HG03442 (cell line): ENCODE data around the gene EFCAB11.

ENCODE experiments used
- ATAC-seq: cut with Tn5 transposase; IDR thresholded peaks from one replicate; pipeline ENCODE4 v1.9.1; 2021; ENCODE audit warnings: mild to moderate bottlenecking, moderate library complexity; ENCODE audit not compliant: unreplicated experiment

The EFCAB11 gene

DNA sequence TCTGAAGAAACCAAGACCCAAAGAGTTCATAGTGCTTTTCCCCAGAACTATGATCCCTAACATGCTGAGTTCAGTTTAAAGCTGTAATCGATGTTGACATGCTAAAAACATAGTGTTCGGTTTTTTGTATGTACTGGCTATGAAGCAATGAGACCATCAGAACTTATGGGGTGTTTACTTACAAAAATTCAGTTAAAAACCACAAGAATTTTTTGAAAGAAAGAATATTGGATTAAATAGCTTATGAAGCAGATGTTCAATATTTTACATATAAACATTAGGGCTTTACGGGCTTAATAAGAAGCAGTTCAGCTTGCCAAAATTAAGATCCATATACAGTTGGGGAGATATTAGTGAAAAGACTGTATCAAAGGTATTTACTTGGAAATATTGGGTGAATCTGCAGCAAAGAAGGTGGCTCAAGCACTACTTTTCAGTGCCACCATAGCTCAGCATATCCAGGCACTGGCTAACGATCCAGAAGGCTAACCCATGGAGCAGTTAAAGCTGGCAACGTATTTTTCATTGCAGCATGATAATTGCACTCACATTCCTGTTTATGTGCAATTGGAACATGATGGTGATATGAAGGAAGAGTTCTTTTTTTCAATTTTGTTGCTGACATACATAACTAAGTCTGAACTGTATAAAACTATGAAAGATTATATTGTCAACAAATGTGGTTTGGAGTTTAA lies 125.9 kb downstream of the EFCAB11 start:
- no peak for ATAC-seq

DNA sequence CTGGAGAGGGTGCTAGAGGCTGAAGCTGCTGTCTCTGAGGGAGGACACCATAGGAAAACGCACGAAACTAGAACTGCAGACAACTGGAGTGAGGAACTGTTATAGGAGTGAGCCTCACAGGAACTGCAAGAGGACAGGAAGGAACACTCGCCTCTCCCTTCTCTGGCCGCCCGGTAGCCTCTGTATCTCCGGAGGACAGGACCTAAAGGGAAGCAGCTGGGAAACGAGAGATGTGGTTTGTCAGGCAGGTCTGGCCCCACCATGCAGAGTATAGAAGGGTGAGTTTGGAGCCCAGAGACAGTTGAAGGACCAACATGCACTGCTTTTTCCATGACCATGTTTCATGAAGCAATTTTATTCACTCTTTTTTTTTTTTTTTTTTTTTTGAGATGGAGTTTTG lies 127.3 kb downstream of the EFCAB11 start:
- no peak for ATAC-seq

DNA sequence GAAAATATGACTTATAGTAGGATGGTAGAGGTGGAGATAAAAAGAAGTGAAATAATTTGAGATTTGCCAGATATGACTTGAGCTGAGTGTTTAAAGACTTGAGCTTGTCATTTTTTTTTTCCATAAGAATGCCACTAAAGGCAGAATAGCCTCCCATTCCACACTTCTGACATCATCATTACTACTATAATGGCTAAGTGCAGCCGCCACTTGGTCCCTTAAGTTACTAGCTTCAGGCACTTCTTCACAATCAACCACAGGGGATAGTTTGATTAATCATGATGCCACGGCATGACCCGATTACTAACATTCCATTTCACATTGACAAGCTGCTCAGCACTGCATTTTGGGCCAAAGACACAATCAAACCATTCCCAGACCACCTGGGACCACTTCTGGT lies 127.9 kb downstream of the EFCAB11 start:
- no peak for ATAC-seq

DNA sequence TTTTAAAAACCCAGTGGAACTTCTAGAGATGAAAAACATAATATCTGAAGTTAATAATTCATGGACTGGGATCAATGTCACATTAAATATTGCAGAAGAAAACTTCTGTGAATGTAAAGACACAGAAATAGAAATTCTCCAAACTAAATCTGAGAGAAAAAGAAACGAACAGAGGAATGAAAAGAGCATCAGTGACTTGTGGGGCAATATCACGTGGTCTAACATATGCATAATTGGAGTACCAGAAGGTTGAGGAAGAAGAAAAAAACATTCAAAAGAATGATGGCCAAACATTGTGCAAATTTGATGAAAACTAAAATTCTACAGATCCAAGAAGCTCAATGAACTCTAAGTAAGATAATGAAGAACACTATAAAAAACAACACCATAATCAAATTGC lies 130.8 kb downstream of the EFCAB11 start:
- no peak for ATAC-seq

DNA sequence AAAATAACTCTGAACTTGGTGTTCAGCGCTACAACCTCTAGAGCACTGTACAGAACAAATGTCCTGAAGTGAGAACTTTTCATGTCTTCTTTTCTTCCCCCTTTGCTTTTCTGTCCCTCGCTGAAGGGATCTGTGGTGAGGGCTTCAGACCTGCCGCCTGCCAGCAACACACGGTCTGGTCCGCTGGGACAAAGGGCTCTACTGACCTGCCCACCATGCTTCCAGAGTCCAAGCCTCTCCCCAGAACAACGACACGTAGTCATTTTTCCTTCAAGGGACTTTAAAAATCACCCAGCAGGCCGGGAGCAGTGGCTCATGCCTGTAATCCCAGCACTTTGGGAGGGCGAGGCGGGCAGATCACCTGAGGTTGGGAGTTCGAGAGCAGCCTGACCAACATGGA lies 140.4 kb downstream of the EFCAB11 start:
- ATAC-seq: no peak

DNA sequence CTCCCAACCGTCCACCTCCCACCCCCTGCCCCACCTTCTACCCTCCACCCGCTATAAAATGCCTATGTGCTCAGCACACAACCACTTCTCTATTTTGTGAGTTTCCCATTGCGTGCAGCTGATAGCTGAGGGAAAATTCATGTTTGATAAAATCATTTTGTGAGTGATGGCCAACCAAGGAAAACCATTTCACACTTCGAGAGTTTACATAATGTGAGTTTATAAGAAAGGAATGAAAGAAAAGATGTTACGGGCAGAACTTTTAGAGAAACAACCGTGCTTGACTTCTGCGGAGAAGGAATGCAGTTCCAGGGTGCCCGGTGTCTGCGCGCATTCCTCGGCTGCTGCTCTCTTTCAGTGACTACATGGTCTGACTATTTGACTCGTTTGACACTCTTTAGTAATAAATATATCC lies 140.9 kb downstream of the EFCAB11 start:
- no peak for ATAC-seq

DNA sequence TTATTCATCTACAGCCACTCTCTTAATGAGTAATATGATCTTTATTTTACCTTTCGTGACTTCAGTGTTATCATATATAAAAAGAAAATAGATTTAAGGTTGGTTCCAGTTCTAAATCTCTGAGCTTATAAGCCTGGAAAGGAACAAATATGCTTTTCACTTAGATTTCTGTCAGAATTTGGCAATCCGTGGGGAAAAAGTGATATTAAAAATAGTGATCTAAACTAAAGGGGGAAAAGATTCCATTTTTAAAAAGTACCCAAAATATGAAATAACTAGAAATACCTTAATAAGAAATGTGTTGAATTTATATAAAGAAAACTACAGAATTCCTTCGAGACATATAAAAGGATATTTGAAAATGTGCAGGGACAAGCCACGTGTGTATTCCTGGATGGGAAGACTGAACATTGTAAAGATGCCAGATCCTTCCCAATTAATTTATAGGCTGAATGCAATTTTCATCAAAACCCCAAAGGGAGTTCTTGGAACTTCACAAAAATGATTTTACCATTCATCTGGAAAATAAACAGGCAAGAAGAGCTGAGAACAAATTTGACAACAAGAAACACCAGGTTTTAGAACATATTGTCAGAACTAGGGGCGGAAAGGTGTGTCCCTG lies 142.5 kb downstream of the EFCAB11 start:
- ATAC-seq: no peak

DNA sequence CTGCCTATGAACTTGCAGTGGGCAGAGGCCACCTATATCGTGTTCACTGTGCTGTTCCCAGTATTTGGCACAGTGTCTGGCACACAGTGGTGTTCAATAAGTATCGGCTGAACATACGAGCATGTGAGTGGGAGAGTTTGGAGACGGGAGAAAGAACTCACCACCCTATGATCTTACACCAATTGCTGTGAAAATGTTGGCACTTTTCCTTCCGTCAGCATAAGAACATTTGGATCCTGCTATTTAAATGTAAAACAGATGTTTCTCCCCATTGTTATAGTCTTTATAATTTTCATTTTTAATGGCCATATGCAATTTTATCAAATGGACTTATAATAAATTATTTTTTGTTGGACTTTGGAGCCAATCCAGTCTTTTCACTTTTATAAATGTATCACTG lies 144.4 kb downstream of the EFCAB11 start:
- ATAC-seq: no peak

DNA sequence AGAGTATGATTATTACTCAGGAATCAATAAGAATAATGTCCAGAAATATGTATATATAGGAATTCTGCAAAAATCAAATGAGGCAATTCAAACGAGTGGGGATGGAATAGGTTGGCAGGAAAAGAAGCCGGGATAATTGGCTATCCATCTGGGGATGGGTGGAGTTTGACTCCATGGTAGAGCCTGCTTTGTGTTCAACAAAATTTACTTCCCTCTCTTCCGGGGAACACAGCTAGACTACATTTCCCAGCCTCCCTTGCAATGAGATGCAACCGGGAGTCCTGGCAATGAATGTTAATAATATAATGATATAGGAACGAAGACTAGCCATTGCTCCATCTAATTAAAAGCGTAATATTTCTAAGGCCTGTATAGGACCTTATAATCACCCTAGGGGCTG lies 146.6 kb downstream of the EFCAB11 start:
- no peak for ATAC-seq

DNA sequence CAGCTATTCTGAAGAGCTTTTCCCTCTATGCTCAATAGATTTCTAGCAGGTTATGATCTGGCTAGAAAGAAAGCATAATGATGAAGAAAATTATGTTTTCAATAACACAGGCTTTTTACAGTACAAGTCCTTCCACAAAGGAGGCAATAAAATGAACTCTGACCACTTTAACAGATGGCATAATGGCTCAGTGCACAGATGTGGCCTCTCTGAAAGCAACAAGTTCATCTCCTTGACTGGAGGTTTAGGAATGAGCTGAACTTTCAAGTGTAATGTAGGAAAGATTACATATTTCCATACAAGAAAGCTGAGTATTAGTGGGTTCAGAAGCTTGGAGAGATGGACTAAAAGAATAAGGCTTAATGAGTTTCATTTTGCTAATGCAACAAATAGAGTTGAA lies 147.4 kb downstream of the EFCAB11 start:
- no peak for ATAC-seq

DNA sequence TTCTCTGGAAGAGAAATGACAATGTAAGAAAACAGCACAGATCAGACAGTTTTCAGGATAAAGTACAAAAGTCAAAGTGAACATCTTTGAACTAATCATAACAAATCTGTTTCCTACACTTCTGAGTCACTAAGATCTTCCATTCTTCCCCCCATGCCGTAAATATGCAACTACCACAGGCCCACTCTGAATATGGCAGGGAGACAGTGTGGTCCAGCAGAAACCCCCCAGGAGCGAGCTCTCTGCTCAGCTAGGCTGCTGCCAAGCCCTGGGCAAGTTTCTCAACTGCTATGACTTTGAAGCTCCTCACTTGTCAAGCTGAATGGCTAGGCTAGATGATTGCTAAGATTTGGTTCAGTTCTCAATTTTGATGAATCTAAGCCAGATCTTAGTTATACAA lies 148.1 kb downstream of the EFCAB11 start:
- ATAC-seq: no peak

DNA sequence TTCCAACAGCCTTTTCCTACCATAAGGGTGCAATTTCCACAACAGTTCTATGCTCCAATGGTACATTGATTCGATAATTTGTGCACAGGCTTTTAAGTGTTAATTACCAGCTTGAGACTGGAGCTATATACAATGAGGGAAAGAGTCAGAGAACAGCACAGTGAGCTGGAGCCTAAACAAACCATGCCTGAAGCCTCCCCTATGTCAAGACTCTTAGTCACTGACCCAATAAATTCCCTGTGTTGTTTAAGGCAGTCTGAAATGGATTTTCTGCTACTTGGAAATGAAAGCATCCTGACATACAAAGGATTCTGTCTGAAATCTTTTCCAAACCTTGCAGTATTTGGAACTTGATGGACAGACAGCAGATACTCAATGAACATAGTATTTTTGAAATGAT lies 149.0 kb downstream of the EFCAB11 start:
- no peak for ATAC-seq

DNA sequence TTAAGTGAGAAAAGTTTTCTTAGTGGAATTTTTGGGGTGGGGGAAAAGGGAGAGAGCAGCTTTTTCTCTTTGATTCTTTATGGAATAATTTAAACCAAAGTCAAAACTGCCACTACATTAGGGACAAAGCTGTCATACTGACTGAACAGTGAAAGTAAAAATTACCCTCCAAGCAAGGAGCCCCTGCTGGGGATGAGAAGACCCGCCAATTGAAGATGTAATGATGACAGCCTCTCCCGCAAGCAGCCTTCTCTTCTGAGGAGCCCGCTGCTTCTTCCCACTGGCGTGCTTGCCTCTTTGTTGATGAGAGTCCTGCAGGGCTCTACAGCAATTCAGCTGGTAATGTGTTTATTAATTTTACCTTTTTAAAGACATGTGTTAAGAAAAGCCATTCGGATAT lies 151.0 kb downstream of the EFCAB11 start:
- no peak for ATAC-seq

DNA sequence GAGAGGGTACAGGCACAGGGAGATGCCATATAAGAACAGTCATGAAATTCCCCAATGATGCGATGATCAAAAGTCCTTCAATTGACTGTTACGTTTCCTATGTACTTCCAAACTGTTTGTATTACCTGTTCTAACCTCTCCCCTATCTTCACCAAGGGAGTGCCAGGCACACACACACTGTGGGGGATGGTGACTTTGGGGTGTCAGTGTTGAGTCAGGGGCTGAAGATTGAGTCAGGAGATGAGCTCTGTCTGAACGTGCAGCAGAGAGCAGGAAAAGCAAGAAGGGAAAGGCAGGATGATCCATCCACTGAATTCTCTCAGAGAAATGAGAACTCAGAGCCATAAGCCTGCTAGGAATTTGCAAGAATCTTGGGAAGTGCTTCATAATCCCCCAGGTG lies 153.4 kb downstream of the EFCAB11 start:
- ATAC-seq: no peak

DNA sequence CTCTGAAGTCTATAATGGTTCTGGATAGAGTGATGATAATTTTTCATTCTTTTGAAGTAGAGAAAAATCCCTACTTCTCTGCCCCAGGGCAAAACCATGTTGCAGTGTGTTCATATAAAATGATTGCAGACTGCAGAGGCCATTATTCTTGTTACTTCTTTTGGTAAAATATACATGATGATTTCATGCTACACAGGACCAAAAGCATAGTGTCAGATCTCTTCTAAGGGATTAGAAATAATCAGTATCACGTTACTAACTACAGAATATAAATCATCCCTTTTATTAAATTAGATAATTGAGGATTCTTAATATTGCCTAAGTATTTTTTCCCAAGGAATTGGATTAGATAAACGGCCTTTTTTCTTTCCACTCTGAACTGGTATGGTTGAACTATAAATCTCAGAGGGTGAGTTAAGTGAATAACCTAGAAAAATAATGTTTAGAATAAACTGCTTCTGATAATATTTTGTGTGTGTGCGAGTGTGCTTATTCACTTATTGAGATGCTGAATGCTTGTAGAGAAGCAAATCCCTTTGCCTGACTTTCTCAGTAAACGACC lies 156.2 kb downstream of the EFCAB11 start:
- no peak for ATAC-seq

DNA sequence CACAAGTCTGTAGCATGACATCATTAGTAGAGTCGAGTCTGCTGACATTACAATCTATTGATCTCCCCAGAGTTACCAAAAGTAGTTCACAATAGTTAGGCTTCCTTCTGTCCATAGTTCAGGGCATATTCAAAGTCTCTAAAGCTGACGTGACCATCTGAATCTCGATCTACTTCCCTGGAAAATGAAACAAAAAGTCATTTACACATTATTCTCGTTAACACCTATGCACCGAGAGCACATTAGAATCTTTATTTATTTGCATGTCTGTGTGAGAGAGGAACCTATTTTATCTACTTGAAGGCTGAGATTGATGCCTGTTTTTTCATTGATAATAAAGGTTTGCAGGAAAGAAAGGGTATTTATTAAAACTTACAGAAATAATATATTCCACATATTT lies 157.4 kb downstream of the EFCAB11 start:
- no peak for ATAC-seq

DNA sequence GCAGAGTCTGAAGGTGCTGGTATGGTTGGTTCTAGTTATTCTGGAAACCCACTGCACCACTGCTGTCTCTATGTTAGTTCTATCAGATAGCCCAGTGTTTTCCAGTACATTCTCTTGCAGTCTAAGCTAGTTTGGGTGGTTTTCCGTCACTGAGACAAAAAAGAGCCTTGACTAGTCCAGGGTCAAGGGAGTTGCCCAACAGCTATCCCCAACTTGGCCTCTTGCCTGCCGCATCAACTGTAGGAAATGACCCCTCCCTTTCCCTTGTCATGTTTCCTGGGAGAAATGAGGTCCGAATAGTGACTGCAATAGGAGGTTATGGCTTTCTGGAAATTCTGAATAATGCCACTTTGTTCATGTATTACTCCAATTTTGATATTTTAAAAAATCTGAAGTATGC lies 160.4 kb downstream of the EFCAB11 start:
- no peak for ATAC-seq

DNA sequence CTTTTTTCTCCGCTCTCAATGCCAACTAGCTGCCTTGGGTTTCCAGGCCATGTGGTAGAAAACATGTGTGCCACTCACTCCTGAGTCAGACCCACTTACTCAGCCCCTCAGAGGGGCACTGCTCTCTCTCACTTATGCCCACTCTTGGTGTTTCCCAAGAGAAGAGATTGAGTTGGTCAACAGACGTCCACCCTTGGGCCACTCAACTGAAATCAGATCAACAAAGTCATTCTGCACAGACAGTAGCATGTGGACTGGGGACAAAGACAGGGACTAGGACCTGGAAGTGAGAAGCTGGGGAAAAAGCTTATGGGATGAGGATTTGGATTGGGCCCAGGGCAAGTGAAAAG lies 161.2 kb downstream of the EFCAB11 start:
- no peak for ATAC-seq

DNA sequence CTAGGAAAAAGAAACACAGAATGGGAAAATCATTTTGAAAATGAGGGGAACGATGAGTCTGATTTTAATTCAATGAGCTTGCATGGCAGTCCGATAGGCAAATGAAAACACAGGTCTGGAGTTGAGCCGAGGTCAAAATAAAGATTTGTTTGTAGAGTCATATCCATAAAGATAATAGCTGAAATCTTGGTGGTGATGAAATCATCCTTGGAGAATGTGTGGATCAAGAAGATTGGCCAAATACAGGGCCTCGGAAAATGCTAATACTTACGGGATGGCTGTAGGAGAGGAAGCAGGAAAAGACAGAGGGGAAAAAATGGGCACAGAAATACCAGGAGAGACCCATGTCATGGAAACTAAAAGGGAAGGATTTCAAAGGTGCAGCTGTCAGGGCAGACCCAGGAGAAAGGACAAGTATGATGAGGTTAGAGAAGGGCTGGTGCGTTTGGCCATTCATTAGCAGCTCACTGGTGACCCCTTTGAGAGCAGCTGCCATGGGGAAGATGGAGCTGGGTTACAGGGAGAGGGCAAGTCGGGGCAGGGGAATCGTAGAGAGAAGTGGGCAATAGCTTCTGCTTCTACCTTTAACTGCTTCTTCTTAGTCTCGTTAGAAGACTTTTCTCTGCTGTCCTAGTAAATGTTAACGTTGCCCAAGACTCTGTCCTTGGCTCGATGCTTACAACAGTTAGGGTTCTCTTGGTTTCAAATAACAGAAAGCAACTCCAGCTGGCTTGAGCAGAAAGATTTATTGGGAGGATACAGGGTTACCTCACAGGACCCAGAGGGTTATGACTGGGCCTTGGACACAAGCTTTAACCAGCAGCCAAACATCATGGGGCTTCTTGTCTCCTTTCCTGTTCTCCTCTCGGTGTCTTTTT lies 161.8 kb downstream of the EFCAB11 start:
- no peak for ATAC-seq

DNA sequence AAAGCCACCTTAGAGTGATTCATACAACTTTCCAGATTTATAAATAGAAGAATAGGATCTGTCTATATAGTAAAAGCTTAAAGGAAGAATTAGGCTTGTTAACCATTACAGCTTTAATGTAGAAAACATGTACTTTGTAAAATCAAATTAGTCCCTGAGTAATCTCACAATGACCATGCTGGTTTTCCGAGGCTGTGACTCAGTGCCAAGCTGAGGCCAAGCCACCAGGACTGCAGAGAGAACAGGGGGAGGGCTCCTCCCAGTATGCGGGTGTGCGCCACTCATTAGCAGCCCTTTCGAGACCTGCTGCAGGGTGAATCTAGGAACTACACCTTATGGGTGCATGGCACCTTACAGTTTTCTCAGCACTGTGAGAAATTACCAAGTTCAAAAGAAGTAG lies 167.0 kb downstream of the EFCAB11 start:
- no peak for ATAC-seq

DNA sequence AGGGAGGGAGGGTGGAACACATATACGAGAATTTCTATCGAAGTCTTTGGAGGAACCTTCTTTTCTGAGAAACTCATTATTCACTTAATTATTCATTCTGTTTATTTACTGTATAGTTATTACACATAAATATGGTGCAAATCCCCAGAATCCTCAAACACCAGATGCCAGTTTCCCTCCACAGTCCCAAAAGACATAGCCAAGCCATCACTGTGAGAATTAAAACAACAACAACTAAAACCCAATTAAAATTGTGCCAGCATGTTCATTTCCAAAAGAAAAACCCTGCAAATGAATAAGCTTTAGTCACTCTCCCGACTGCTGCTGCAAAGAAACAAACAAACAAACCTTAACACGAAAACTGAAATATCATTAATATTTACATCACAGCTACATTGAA lies 173.5 kb downstream of the EFCAB11 start:
- no peak for ATAC-seq

DNA sequence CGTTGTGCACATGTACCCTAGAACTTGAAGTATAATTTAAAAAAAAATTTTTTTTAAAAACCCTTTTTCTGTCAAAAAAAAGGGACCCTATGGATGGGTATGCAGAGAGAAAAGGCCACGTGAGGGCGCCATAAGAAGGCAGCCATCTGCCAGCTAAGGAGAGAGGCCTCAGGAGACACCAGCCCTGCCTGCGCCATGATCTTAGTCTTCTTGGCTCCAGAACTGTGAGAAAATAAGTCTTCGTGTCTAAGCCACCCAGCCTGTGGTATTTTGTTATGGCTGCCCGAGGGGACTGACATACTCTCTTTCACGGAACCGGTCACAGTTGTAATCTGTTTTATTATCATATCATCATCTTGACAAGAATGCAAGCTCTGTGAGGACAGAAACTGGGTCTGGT lies 174.8 kb downstream of the EFCAB11 start:
- ATAC-seq: no peak
